Measurements from ENCODE around the gene NKD2.

Gene NKD2

DNA sequence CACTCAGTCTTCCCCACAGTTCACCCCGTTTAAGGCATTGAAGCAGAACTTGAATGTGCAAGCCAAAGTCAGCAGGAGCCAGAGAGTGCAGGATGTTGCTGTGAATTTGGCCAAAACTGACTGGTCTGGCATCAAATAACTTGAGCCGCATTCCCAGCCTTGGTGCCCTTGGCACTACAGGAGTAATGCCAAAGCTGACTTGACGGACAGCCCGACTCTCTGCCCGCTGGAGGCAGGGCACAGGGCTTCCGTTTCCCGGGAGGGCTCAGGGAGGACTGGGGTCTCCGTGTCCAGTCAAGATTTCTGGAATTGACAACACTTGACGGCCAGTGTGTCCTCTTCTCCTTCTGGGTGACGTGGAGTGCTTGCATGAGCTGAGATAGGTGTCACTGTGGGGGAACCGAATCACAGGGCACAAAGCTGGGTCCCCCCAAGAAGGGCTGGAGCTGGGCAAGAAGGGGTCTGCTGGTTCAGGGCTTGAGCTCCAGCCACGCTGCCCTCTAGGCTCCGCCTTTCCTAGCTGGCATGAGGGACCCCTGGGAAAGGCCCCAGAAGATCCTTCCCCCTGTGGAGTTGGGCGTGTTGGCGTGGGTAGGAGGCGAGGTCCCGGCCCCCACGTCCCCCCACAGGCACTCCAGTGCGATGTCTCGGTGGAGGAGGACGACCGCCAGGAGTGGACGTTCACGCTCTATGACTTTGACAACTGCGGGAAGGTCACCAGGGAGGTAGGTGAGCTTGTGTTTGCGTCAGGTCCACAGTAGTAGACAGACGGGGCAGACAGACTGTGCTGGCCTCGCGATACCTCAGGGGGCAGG is 25.2 kb downstream of the NKD2 start:
- Mint-ChIP-seq H3K4me1 (ENCODE audit: low read depth) (no peaks in the 10 kb centered on the region), H3K4me3 (no peak overlapping the region), H3K27me3 (no peaks in the 10 kb centered on the region), H3K36me3 (no peaks in the 10 kb centered on the region), H3K9me3 (ENCODE audit: low read depth) (no peaks in the 10 kb centered on the region), H3K27ac (no peak overlapping the region)

- no peaks in the 10 kb centered on the region for H3K27me3 Mint-ChIP-seq
- H3K4me1 Mint-ChIP-seq (ENCODE audit: low read depth): no peaks in the 10 kb centered on the region
- no peak overlapping the region for H3K4me3 Mint-ChIP-seq
- H3K27ac Mint-ChIP-seq: no peak overlapping the region
- H3K9me3 Mint-ChIP-seq (ENCODE audit: low read depth): no peaks in the 10 kb centered on the region
- no peaks in the 10 kb centered on the region for H3K36me3 Mint-ChIP-seq
These were observed 25.9 kb downstream of the NKD2 start for GRCh38 chr5:1034421-1034905.

DNA sequence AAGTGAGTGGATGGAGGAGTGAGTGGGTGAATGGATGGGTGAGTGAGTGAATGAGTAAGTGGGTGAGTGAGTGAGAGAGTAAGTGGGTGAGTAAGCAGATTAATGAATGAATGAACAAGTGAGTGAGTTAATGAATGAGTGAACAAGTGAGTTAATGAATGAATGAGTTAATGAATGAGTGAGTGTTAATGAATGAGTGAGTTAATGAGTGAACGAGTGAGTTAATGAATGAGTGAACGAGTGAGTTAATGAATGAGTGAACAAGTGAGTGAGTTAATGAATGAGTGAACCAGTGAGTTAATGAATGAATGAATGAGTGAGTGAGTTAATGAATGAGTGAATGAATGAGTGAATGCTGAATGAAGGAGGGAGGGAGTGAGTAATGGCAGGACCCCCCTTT is 26.4 kb downstream of the NKD2 start:
- Mint-ChIP-seq H3K27me3 (no peaks in the 10 kb centered on the region), H3K4me1 (ENCODE audit: low read depth) (no peaks in the 10 kb centered on the region), H3K9me3 (ENCODE audit: low read depth) (no peaks in the 10 kb centered on the region), H3K27ac (no peak overlapping the region), H3K4me3 (no peak overlapping the region), H3K36me3 (no peaks in the 10 kb centered on the region)

DNA sequence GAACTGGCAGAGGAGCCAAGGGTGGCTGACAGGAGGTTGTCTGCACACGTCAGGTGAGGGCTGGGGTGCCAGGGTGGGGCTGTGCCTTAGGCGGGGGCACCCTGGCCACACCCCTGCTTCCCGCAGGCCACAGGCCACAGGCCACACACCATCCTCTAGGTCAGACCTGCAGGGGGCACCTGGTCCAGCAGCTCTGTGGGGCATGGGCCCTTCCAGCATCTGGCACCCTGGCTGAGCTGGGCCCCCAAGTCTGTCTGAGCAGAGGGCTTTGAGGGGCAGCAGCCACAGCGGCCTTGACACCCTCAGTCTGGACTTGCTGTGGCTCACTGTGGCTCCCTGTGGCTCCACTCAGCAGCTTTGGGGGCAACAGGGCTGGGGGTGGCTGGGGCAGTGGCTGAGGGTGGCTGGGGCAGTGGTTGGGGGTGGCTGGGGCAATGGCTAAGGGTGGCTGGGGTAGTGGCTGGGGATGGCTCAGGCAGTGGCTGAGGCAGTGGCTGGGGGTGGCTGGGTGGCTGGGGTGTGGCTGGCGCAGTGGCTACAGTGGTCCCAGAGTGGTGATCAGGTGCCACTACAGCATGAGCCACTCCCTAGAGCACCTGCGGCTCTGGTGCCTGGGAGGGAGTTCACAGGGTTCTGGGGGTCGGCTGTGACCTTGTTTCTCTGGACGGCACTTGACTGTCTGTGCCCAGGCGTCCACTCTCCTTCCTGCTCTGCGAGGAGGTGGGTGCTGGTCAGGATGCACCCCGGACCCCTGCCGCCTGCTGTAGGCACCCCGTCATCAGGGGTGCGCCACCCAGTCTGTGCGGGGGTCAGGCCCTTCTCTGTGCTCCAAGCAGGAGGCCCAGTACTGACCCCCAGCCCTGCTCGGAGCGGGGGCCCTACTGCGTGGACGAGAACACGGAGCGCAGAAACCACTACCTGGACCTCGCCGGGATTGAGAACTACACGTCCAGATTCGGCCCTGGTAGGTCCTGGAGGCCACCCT is 27.1 kb downstream of the NKD2 start:
- Mint-ChIP-seq H3K27me3 (no peaks in the 10 kb centered on the region), H3K4me1 (ENCODE audit: low read depth) (no peaks in the 10 kb centered on the region), H3K27ac (no peak overlapping the region), H3K9me3 (ENCODE audit: low read depth) (no peaks in the 10 kb centered on the region), H3K36me3 (no peaks in the 10 kb centered on the region), H3K4me3 (no peak overlapping the region)

GRCh38 chr5:1036504-1037122 is 28.0 kb downstream of the NKD2 start:
- Mint-ChIP-seq H3K4me3 (no peak overlapping the region), H3K27me3 (no peaks in the 10 kb centered on the region), H3K4me1 (ENCODE audit: low read depth) (peaks cover under 1% of the 10 kb centered on the region), H3K27ac (no peak overlapping the region), H3K36me3 (no peaks in the 10 kb centered on the region), H3K9me3 (ENCODE audit: low read depth) (peaks cover 5% of the 10 kb centered on the region)

DNA sequence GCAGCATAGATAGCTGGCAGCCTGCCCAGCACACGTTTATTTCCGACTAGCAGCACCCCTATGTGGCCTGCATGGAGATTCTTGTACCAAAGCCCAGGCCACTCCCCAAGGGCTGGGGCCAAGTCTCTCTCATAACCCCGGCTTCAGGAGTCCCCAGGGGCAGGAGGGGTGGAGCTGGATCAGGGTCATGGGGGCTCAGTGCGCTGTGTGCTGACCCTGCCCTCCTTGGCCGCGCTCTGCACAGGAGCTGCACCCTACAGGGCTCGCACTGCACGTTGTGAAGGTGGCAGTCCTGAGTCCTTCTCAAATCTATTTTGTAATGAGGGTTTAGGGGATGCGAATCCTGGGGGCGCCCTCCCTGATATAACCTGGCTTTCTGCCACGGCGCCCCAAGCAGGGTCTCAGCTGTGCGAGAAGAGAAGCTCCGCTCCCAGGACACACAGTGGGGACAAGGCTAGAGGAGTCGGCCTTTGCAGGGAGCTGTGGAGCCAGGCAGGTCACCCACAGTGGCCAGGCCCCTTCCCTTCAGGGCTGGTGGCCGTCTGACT is 28.6 kb downstream of the NKD2 start:
- Mint-ChIP-seq H3K4me1 (ENCODE audit: low read depth) (peaks cover 6% of the 10 kb centered on the region), H3K36me3 (no peaks in the 10 kb centered on the region), H3K27ac (no peak overlapping the region), H3K27me3 (no peaks in the 10 kb centered on the region), H3K4me3 (no peak overlapping the region), H3K9me3 (ENCODE audit: low read depth) (peaks cover 10% of the 10 kb centered on the region)

DNA sequence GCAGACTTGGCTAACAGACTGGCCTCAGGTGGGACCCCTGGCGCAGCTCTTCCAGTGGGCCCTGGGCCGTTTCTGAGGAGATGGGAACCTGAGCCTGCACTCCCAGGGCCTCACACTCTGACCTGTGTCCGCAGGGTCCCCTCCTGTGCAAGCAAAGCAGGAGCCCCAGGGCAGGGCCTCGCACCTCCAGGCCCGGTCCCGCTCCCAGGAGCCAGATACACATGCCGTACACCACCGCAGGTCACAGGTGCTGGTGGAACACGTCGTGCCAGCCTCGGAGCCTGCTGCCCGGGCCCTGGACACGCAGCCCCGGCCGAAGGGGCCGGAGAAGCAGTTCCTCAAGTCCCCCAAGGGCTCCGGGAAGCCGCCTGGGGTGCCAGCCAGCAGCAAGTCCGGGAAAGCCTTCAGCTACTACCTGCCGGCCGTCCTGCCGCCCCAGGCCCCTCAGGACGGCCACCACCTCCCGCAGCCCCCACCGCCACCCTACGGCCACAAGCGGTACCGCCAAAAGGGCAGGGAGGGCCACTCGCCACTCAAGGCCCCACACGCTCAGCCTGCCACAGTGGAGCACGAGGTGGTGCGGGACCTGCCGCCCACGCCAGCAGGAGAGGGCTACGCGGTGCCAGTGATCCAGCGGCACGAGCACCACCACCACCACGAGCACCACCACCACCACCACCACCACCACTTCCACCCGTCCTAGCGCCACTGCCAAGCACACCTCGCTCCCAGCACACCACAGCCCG is 29.2 kb downstream of the NKD2 start:
- no peaks in the 10 kb centered on the region for H3K27me3 Mint-ChIP-seq
- no peak overlapping the region for H3K27ac Mint-ChIP-seq
- no peak overlapping the region for H3K4me3 Mint-ChIP-seq
- H3K4me1 Mint-ChIP-seq (ENCODE audit: low read depth): peaks cover 11% of the 10 kb centered on the region
- no peaks in the 10 kb centered on the region for H3K36me3 Mint-ChIP-seq
- H3K9me3 Mint-ChIP-seq (ENCODE audit: low read depth): peaks cover 16% of the 10 kb centered on the region

DNA sequence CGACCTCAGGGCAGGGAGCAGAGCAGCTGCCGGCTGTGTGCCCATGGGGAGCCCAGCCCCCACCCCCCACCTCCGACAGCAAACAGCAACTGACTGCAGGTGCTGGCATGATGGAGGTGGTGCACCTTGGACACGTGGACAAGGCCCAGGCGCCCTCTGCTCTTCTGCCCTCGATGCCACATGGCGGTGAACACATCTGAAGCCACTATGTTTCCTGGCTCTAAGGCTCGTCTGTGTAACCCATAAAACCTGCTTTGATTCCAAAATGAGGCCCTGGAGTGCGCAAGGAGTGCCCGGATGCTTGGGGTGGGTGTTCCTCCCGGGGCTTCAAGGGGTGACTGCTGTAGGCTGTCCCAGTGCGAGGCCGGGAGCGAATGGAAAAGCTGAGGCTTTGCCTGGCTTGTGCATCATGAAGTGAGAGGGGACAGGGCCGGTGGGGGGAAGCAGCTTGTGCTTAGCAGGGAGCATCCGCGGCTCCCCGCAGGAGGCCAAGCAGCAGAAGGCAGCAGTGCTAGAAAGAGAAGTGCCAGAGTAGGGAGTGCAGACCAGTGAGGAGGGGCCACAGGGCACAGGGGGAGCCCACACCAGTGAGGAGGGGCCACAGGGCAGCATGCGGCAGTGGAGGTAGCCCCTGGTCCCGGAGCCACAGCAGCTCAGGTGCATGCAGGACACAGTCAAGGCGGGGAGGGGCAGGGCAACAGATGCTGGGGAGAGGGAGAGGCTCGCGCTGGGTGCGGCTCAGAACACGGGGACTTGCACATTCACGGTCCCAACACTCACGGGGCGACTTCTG is 30.0 kb downstream of the NKD2 start:
- H3K4me3 Mint-ChIP-seq: no peak overlapping the region
- H3K36me3 Mint-ChIP-seq: no peaks in the 10 kb centered on the region
- H3K4me1 Mint-ChIP-seq (ENCODE audit: low read depth): peaks cover 16% of the 10 kb centered on the region
- peaks cover 24% of the 10 kb centered on the region for H3K9me3 Mint-ChIP-seq (ENCODE audit: low read depth)
- no peaks in the 10 kb centered on the region for H3K27me3 Mint-ChIP-seq
- no peak overlapping the region for H3K27ac Mint-ChIP-seq

DNA sequence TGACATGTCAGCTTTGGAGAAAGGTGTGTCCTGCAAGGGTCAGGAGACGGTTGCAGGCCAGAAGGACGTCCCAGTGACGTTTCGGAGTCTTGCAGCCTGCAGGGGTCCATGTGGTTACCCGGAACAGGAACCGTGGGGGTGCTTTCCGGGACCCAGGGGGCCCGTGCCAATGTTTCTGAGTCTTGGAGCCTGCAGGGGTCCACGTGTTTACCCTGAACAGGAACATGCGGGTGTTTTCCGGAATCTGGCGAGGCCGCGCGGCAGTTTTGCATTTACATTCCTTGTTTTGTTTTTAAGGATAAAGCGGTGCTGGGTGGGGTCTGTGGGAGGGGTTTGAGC is 30.6 kb downstream of the NKD2 start:
- H3K36me3 Mint-ChIP-seq: no peaks in the 10 kb centered on the region
- no peaks in the 10 kb centered on the region for H3K27me3 Mint-ChIP-seq
- no peak overlapping the region for H3K4me3 Mint-ChIP-seq
- H3K4me1 Mint-ChIP-seq (ENCODE audit: low read depth): peaks cover 17% of the 10 kb centered on the region
- H3K9me3 Mint-ChIP-seq (ENCODE audit: low read depth): peaks cover 28% of the 10 kb centered on the region
- no peak overlapping the region for H3K27ac Mint-ChIP-seq

DNA sequence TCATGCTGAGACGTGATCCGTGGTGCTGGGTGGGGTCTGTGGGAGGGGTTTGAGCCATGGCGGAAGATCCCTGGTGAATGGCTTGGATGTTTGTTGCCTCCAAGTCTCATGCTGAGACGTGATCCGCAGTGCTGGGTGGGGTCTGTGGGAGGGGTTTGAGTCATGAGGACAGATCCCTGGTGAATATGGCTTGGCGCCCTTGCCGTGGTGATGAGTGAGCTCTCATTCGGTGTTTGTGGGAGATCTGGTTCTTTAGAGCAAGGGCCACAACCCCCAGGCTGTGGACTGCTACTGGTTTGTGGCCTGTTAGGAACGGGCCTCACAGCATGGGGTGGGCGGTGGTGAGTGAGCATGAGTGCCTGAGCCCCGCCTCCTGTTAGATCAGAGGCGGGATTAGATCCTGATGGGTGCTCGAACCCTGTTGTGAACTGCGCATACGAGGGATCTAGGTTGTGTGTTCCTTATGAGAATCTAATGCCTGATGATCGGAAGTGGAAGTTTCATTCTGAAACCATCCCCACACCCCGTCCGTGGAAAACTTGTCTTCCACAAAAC is 31.2 kb downstream of the NKD2 start:
- H3K36me3 Mint-ChIP-seq: no peaks in the 10 kb centered on the region
- peaks cover 22% of the 10 kb centered on the region for H3K4me1 Mint-ChIP-seq (ENCODE audit: low read depth)
- H3K27me3 Mint-ChIP-seq: no peaks in the 10 kb centered on the region
- peaks cover 28% of the 10 kb centered on the region for H3K9me3 Mint-ChIP-seq (ENCODE audit: low read depth)
- no peak overlapping the region for H3K27ac Mint-ChIP-seq
- H3K4me3 Mint-ChIP-seq: no peak overlapping the region

GRCh38 chr5:1040571-1040970 is 32.0 kb downstream of the NKD2 start:
- Mint-ChIP-seq H3K27me3 (no peaks in the 10 kb centered on the region), H3K4me3 (no peak overlapping the region), H3K36me3 (no peaks in the 10 kb centered on the region), H3K27ac (peak overlapping the region; percentile 67), H3K4me1 (ENCODE audit: low read depth) (peaks cover 28% of the 10 kb centered on the region), H3K9me3 (ENCODE audit: low read depth) (peaks cover 28% of the 10 kb centered on the region)

DNA sequence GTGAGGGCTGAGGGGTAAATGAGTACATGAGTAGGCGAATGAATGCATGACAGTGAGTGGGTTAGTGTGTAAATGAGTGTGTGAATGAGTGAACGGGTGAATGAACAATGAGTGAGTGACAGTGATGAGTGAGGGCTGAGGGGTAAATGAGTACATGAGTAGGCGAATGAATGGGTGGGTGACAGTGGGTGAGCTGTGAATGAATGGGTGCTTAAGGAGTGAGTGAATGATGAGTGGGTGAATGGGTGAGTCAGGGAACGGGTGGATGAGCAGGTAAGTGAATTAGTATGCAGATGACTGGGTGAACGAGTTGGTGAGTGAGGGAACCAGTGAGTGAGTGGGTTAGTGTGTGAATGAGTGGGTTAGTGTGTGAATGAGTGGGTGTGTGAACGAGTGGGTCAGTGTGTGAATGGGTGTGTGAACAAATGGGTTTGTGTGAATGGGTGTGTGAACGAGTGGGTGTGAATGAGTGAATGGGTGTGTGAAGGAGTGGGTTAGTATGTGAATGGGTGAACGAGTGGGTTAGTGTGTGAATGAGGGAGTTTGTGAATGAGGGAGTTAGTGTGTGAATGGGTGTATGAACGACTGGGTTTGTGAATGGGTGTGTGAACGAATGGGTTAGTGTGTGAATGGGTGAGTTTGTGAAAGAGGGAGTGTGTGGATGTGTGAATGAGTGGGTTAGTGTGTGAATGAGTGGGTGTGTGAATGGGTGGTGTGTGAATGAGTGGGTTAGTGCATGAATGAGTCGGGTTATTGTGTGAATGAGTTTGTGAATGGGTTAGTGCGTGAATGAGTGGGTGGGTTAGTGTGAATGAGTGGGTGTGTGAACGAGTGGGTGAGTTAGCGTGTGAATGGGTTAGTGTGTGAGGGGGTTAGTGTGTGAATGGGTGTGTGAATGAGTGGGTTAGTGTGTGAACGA is 32.9 kb downstream of the NKD2 start:
- Mint-ChIP-seq H3K36me3 (no peaks in the 10 kb centered on the region), H3K9me3 (ENCODE audit: low read depth) (peaks cover 32% of the 10 kb centered on the region), H3K27me3 (no peaks in the 10 kb centered on the region), H3K4me1 (ENCODE audit: low read depth) (peaks cover 32% of the 10 kb centered on the region), H3K27ac (peak overlapping the region; percentile 67), H3K4me3 (no peak overlapping the region)

Measured in activated naive CD8-positive, alpha-beta T cell (primary cell).